Fibroblast of mammary gland (primary cell): ENCODE results near the gene MYO16.

ENCODE experiments used
- DNase-seq: peaks from one replicate; pipeline ENCODE4 v3.0.0-alpha.2; 2010; ENCODE audit warnings: low read depth
- H3K4me3 ChIP-seq: 2 replicates; pipeline ENCODE4 v1.5.1; 2011; ENCODE audit warnings: low read depth, mild to moderate bottlenecking, low read length, moderate library complexity; ENCODE audit not compliant: control insufficient read depth
- TF ChIP-seq, protein P1 (sequence below): conservative IDR thresholded peaks from 2 replicates; pipeline ENCODE4 v1.5.1; 2011; ENCODE audit warnings: low read depth, low read length, inconsistent platforms; ENCODE audit not compliant: control insufficient read depth, insufficient read depth

MYO16 gene

DNA sequence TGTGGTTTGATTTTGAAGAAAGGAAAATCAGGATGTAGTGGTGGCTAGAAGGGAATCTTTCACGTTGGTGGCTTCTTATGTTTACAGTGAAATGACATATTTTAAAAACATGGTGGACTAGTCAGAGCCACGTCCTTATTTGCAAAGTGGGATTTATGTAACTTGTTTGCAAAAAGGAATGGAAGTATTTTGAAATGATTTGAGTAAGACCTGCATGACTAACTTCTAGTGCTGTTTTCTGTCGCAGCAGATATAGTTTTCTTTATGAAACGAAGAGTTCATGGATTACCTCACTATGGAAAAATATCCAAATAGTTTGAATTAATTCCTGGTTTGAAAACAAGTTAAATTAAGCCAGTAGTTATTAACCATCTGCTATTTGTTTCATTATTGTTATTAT lies 476.5 kb downstream of the MYO16 start:
- H3K4me3 ChIP-seq: no peak overlapping the region
- DNase-seq: peak; percentile 38
- TF ChIP-seq, protein P1, sequence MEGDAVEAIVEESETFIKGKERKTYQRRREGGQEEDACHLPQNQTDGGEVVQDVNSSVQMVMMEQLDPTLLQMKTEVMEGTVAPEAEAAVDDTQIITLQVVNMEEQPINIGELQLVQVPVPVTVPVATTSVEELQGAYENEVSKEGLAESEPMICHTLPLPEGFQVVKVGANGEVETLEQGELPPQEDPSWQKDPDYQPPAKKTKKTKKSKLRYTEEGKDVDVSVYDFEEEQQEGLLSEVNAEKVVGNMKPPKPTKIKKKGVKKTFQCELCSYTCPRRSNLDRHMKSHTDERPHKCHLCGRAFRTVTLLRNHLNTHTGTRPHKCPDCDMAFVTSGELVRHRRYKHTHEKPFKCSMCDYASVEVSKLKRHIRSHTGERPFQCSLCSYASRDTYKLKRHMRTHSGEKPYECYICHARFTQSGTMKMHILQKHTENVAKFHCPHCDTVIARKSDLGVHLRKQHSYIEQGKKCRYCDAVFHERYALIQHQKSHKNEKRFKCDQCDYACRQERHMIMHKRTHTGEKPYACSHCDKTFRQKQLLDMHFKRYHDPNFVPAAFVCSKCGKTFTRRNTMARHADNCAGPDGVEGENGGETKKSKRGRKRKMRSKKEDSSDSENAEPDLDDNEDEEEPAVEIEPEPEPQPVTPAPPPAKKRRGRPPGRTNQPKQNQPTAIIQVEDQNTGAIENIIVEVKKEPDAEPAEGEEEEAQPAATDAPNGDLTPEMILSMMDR: no peak

GRCh38 chr13:109110159-109110558 lies 480.7 kb downstream of the MYO16 start:
- DNase-seq: no peak
- TF ChIP-seq, protein P1: no peak
- H3K4me3 ChIP-seq: no peak overlapping the region

DNA sequence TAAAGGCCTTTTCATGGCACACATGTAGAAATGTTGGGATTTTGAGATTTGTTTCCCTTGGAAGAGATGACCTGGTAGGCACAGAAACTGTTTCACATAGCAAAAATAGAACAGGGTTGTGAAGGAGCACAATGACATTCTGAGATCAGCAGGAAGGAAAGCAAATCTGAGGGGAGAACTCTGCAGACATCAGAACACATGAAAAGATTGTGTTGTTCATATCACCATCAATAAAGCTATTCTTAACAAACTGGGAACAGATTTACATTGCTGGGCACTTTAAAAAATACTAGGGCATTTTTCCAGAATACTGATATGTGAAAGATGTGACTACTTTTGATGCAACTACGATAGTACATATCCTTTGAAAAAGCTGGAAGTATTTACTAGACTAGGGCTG lies 481.7 kb downstream of the MYO16 start:
- TF ChIP-seq, protein P1: no peak
- no peak for DNase-seq
- H3K4me3 ChIP-seq: no peak overlapping the region

DNA sequence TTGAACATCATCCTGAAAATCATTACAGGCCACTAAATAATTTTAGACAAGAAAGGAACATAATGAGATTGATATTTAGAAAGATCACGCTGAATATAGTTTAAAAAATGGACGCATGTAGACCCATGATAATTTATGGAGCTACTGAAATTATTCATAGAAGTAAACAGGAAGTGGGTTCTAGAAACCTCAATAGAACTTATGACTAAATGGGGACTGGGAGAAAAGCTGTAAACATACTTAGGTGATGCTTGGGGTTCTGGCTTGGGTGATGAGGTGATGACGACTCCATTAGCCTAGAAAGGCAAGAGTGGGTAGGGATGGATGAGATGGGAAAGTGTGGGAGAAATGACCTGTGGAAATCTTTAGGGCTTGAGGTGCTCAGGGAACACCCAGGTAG lies 484.0 kb downstream of the MYO16 start:
- peak; percentile 33 for DNase-seq
- H3K4me3 ChIP-seq: no peak overlapping the region
- TF ChIP-seq, protein P1: no peak

DNA sequence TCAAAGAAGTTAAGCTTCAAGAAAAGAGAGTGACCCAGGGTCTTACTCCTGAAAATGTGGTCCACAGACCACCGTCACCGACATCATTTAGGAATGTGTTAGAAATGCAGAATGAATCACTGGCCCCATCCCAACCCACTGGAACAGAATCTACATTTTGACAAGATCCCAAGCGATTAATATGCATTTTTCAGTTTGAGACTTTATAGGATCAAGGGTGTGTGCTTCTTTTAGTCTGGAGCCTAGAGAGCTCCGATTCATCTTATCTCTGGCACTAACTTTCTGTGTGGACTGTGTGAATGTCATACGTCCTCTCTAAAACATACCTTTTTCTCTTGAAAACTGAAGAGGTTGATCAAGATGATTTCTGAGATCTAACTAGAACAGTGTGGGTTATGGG lies 484.8 kb downstream of the MYO16 start:
- no peak overlapping the region for H3K4me3 ChIP-seq
- TF ChIP-seq, protein P1: no peak
- no peak for DNase-seq

DNA sequence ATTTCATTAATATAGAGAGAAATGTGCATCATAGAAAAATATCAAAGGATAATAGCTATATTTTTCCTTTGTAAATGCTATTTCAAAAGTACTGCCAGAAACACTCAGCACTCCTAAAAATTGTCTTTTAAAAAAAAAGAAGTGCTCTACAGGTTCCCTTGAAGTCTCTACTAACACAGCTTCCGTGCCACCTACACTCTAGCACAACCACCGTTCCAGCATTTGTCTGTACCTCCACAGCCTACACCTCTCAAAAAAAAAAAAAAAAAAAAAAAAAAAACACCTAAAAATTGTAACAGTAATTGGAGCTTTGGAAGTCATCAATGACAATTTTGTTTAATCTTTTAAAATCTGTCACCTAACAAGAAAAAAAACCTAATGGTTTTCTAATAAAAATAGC lies 485.6 kb downstream of the MYO16 start:
- no peak for DNase-seq
- no peak overlapping the region for H3K4me3 ChIP-seq
- TF ChIP-seq, protein P1: no peak

- H3K4me3 ChIP-seq: no peak overlapping the region
- TF ChIP-seq, protein P1: no peak
- no peak for DNase-seq
These were observed 489.1 kb downstream of the MYO16 start for GRCh38 chr13:109118521-109118920.
